ENCODE data around the gene MRPL18.

Gene MRPL18

DNA sequence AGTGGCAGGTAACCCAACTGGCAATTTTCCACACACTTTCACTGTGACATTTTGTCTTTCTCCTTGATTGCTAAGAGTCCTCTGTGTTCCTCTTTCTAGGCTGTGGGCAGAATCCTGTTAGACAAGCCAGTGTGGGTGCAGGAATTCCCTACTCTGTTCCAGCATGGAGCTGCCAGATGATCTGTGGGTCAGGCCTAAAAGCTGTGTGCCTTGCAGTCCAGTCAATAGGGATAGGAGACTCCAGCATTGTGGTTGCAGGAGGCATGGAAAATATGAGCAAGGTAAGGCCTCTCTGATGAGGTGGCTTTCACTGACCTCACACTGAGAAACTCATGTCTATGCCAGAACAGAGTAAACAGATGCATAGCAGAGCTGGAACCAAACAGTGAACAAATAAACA, 23.4 kb upstream of the MRPL18 start:
- no peak overlapping the region for H2BK5ac ChIP-seq (ENCODE audit: low read depth, low read length, poor library complexity)
- H3K79me2 ChIP-seq (ENCODE audit: control insufficient read depth, insufficient read depth, low read length, poor library complexity): peaks cover 10% of the 10 kb centered on the region
- H3K18ac ChIP-seq (ENCODE audit: low read length): no peak overlapping the region
- peaks cover 9 to 13% of the 10 kb centered on the region in 2 experiments for H3K4me1 ChIP-seq (ENCODE audit: control insufficient read depth in 1 of 2, insufficient read depth in 2 of 2, low read length in 2 of 2)
- H3K79me1 ChIP-seq (ENCODE audit: low read length): peaks cover 10% of the 10 kb centered on the region
- no peaks in the 10 kb centered on the region for H3K9me3 ChIP-seq (ENCODE audit: insufficient read depth, low read depth, low read length)
- H3K27ac ChIP-seq (ENCODE audit: low read depth, low read length): no peak overlapping the region
- H3K27me3 ChIP-seq (ENCODE audit: insufficient read depth, low read length): no peaks in the 10 kb centered on the region
- H3K4me3 ChIP-seq (ENCODE audit: low read depth, low read length): no peak overlapping the region
- H4K8ac ChIP-seq (ENCODE audit: low read depth, low read length): no peak overlapping the region
- peak; percentile 60 to 73 for DNase-seq
- H2AK5ac ChIP-seq (ENCODE audit: low read length): no peak overlapping the region
- H3K9ac ChIP-seq (ENCODE audit: low read length): no peak overlapping the region
- H3K36me3 ChIP-seq (ENCODE audit: control insufficient read depth in 1 of 2, insufficient read depth in 2 of 2, low read length in 2 of 2): peaks cover 37 to 57% of the 10 kb centered on the region in 2 experiments
- no peak overlapping the region for H2BK120ac ChIP-seq (ENCODE audit: insufficient read depth, low read length, poor library complexity)
- no peak overlapping the region for H3K23ac ChIP-seq (ENCODE audit: low read length)
- no peak overlapping the region for H3K4me2 ChIP-seq (ENCODE audit: low read length)
- no peak overlapping the region for H4K12ac ChIP-seq (ENCODE audit: low read depth, low read length)
- H3K14ac ChIP-seq (ENCODE audit: low read length): no peak overlapping the region
- no peak overlapping the region for H2BK12ac ChIP-seq (ENCODE audit: low read length)
- no peak overlapping the region for H3K4ac ChIP-seq (ENCODE audit: low read depth, low read length)
- no peak overlapping the region for H4K91ac ChIP-seq (ENCODE audit: low read depth, low read length)
- no peak overlapping the region for H2AFZ ChIP-seq (ENCODE audit: insufficient read depth, low read length, poor library complexity)

DNA sequence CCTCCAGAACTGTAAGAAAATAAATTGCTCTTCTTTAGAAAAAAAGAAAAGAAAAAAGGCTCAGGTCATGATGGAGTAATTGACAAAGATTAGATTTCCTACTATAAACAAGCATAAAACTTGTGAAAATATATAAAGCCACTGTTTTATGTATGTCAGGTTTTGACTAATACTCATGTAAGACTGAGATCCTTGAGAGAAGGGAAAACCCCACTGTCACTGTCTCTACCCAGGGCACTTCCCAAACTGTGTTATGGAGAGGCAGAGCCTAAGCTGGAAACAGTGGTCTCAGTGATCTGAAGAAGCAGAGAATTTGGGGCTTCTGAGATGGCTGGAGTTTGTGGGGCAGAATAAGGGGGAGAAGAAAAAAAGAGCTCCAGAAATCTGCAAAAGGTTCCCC, 20.8 kb upstream of the MRPL18 start:
- no peak overlapping the region for H4K8ac ChIP-seq (ENCODE audit: low read depth, low read length)
- H3K27ac ChIP-seq (ENCODE audit: low read depth, low read length): no peak overlapping the region
- no peak overlapping the region for H2BK12ac ChIP-seq (ENCODE audit: low read length)
- peaks cover 31 to 51% of the 10 kb centered on the region in 2 experiments for H3K36me3 ChIP-seq (ENCODE audit: control insufficient read depth in 1 of 2, insufficient read depth in 2 of 2, low read length in 2 of 2)
- H3K9me3 ChIP-seq (ENCODE audit: insufficient read depth, low read depth, low read length): no peaks in the 10 kb centered on the region
- H3K14ac ChIP-seq (ENCODE audit: low read length): no peak overlapping the region
- H3K79me2 ChIP-seq (ENCODE audit: control insufficient read depth, insufficient read depth, low read length, poor library complexity): no peaks in the 10 kb centered on the region
- H3K18ac ChIP-seq (ENCODE audit: low read length): no peak overlapping the region
- no peak overlapping the region for H3K4me2 ChIP-seq (ENCODE audit: low read length)
- no peak overlapping the region for H3K4ac ChIP-seq (ENCODE audit: low read depth, low read length)
- DNase-seq: no peak
- H3K4me3 ChIP-seq (ENCODE audit: low read depth, low read length): no peak overlapping the region
- no peak overlapping the region for H2AFZ ChIP-seq (ENCODE audit: insufficient read depth, low read length, poor library complexity)
- H3K27me3 ChIP-seq (ENCODE audit: insufficient read depth, low read length): no peaks in the 10 kb centered on the region
- no peaks in the 10 kb centered on the region for H3K79me1 ChIP-seq (ENCODE audit: low read length)
- H3K23ac ChIP-seq (ENCODE audit: low read length): no peak overlapping the region
- H2BK120ac ChIP-seq (ENCODE audit: insufficient read depth, low read length, poor library complexity): no peak overlapping the region
- H4K91ac ChIP-seq (ENCODE audit: low read depth, low read length): no peak overlapping the region
- peaks cover 0 to under 1% of the 10 kb centered on the region in 2 experiments for H3K4me1 ChIP-seq (ENCODE audit: control insufficient read depth in 1 of 2, insufficient read depth in 2 of 2, low read length in 2 of 2)
- no peak overlapping the region for H2BK5ac ChIP-seq (ENCODE audit: low read depth, low read length, poor library complexity)
- no peak overlapping the region for H3K9ac ChIP-seq (ENCODE audit: low read length)
- H2AK5ac ChIP-seq (ENCODE audit: low read length): no peak overlapping the region
- H4K12ac ChIP-seq (ENCODE audit: low read depth, low read length): no peak overlapping the region

DNA sequence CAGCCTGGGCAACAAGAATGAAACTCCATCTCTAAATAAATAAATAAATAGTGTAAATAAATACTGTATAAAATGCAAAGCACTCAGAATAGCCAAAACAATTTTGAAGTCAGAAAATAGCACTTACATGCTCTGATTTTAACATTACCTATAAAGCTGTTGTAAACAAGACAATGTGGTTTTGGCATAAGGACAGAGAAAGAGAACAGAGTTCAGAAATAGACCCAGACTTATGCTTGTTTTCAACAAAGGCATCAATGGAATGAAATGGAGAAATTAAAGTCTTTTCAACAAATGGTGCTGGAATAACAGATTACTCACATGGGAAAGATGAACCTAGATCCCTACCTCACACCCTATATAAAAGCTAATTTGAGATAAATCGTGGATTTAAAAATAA, 18.1 kb upstream of the MRPL18 start:
- no peak overlapping the region for H3K14ac ChIP-seq (ENCODE audit: low read length)
- WGBS (ENCODE audit: extremely low coverage, insufficient coverage, insufficient read length): no CpG with 5 or more reads among the region's 1 CpG
- H4K8ac ChIP-seq (ENCODE audit: low read depth, low read length): no peak overlapping the region
- H3K4me2 ChIP-seq (ENCODE audit: low read length): no peak overlapping the region
- no peak overlapping the region for H3K9ac ChIP-seq (ENCODE audit: low read length)
- H4K91ac ChIP-seq (ENCODE audit: low read depth, low read length): no peak overlapping the region
- no peaks in the 10 kb centered on the region for H3K4me1 ChIP-seq (ENCODE audit: control insufficient read depth in 1 of 2, insufficient read depth in 2 of 2, low read length in 2 of 2)
- no peak overlapping the region for H3K4ac ChIP-seq (ENCODE audit: low read depth, low read length)
- H3K79me1 ChIP-seq (ENCODE audit: low read length): no peaks in the 10 kb centered on the region
- no peaks in the 10 kb centered on the region for H3K9me3 ChIP-seq (ENCODE audit: insufficient read depth, low read depth, low read length)
- H3K23ac ChIP-seq (ENCODE audit: low read length): no peak overlapping the region
- H2AFZ ChIP-seq (ENCODE audit: insufficient read depth, low read length, poor library complexity): no peak overlapping the region
- no peaks in the 10 kb centered on the region for H3K27me3 ChIP-seq (ENCODE audit: insufficient read depth, low read length)
- H3K27ac ChIP-seq (ENCODE audit: low read depth, low read length): no peak overlapping the region
- no peaks in the 10 kb centered on the region for H3K79me2 ChIP-seq (ENCODE audit: control insufficient read depth, insufficient read depth, low read length, poor library complexity)
- no peak overlapping the region for H2BK5ac ChIP-seq (ENCODE audit: low read depth, low read length, poor library complexity)
- H2BK120ac ChIP-seq (ENCODE audit: insufficient read depth, low read length, poor library complexity): no peak overlapping the region
- H2AK5ac ChIP-seq (ENCODE audit: low read length): no peak overlapping the region
- no peak overlapping the region for H3K18ac ChIP-seq (ENCODE audit: low read length)
- no peak overlapping the region for H2BK12ac ChIP-seq (ENCODE audit: low read length)
- no peak for DNase-seq
- peaks cover 32 to 58% of the 10 kb centered on the region in 2 experiments for H3K36me3 ChIP-seq (ENCODE audit: control insufficient read depth in 1 of 2, insufficient read depth in 2 of 2, low read length in 2 of 2)
- no peak overlapping the region for H4K12ac ChIP-seq (ENCODE audit: low read depth, low read length)
- H3K4me3 ChIP-seq (ENCODE audit: low read depth, low read length): no peak overlapping the region

DNA sequence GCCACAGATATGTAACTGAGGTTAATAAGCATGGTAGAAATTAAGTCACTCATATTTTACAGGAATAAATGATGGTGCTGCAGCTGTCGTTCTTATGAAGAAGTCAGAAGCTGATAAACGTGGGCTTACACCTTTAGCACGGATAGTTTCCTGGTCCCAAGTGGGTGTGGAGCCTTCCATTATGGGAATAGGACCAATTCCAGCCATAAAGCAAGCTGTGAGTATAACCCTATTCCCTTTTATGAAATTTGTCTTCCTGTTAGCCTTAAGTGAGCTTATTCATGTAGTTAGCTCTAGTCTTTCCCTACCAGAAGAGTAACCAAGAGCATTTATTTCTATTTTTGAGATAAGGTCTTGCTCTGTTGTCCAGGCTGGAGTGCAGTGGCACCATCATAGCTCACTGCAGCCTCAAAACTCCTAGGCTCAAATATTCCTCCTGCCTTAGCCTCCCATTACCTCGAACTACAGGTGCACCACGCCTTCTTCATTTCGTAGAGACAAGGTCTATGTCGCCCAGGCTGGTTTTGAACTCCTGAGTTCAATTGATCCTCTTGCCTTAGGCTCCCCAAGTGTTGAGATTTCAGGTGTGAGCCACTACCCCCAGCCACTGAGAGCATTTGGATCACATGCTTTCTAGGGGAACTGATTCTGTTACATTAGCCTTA, 12.9 kb upstream of the MRPL18 start:
- no peak overlapping the region for H3K4me2 ChIP-seq (ENCODE audit: low read length)
- WGBS (ENCODE audit: extremely low coverage, insufficient coverage, insufficient read length): no CpG with 5 or more reads among the region's 7 CpGs
- H2BK120ac ChIP-seq (ENCODE audit: insufficient read depth, low read length, poor library complexity): no peak overlapping the region
- H3K23ac ChIP-seq (ENCODE audit: low read length): no peak overlapping the region
- no peaks in the 10 kb centered on the region for H3K79me1 ChIP-seq (ENCODE audit: low read length)
- no peaks in the 10 kb centered on the region for H3K9me3 ChIP-seq (ENCODE audit: insufficient read depth, low read depth, low read length)
- no peak overlapping the region for H4K12ac ChIP-seq (ENCODE audit: low read depth, low read length)
- no peaks in the 10 kb centered on the region for H3K4me1 ChIP-seq (ENCODE audit: control insufficient read depth in 1 of 2, insufficient read depth in 2 of 2, low read length in 2 of 2)
- H2AK5ac ChIP-seq (ENCODE audit: low read length): no peak overlapping the region
- H3K4ac ChIP-seq (ENCODE audit: low read depth, low read length): no peak overlapping the region
- no peaks in the 10 kb centered on the region for H3K27me3 ChIP-seq (ENCODE audit: insufficient read depth, low read length)
- no peak overlapping the region for H3K14ac ChIP-seq (ENCODE audit: low read length)
- no peak overlapping the region for H3K27ac ChIP-seq (ENCODE audit: low read depth, low read length)
- H2AFZ ChIP-seq (ENCODE audit: insufficient read depth, low read length, poor library complexity): no peak overlapping the region
- no peak overlapping the region for H2BK5ac ChIP-seq (ENCODE audit: low read depth, low read length, poor library complexity)
- H4K91ac ChIP-seq (ENCODE audit: low read depth, low read length): no peak overlapping the region
- no peak overlapping the region for H3K4me3 ChIP-seq (ENCODE audit: low read depth, low read length)
- no peaks in the 10 kb centered on the region for H3K79me2 ChIP-seq (ENCODE audit: control insufficient read depth, insufficient read depth, low read length, poor library complexity)
- H4K8ac ChIP-seq (ENCODE audit: low read depth, low read length): no peak overlapping the region
- no peak overlapping the region for H2BK12ac ChIP-seq (ENCODE audit: low read length)
- H3K18ac ChIP-seq (ENCODE audit: low read length): no peak overlapping the region
- DNase-seq: no peak
- H3K9ac ChIP-seq (ENCODE audit: low read length): no peak overlapping the region
- H3K36me3 ChIP-seq (ENCODE audit: control insufficient read depth in 1 of 2, insufficient read depth in 2 of 2, low read length in 2 of 2): peaks cover 29 to 50% of the 10 kb centered on the region in 2 experiments
